Peyer's patch (tissue), 4 donors: ENCODE data around the gene FRMD8.

ENCODE experiments used
- POLR2A ChIP-seq, 2 donors: fragments of 450-650 bp; IDR thresholded peaks; one replicate each; pipeline ENCODE4 v1.5.1; 2017; ENCODE audit warnings: antibody characterized with exemption in 2 of 2, mild to moderate bottlenecking in 2 of 2, moderate library complexity in 2 of 2
- TF ChIP-seq, protein P1 (sequence below), 6 experiments: fragments of 450-650 bp in 4 of 6; fragments of 200-600 bp in 2 of 6; sonication (generic) in 1 of 6; IDR thresholded peaks; one replicate each; pipeline ENCODE4 v1.5.1; 2017 to 2019; ENCODE audit warnings: antibody characterized with exemption in 6 of 6, mild to moderate bottlenecking in 3 of 6, moderate library complexity in 1 of 6

DNA sequence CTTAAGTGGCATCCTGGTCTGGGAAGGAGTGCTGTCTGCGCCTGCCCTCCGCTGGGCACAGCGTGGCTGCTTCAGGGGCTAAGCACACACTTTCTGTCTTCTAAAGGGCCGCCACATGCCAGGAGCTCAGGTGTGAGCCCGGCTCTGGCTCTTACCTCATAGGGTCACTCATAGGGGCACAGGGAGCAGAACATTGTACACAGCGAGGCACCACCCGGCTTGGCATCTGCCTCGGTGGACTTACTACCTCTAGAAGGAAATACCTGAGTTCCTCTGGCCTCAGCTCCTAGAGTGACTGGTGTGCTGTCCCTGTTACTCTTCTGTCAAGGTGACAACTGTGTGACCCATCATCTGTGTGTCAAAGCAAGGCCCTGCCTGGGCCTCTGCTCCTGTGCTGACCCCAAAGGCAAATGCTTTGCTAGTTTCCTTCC, 49.6 kb downstream of the FRMD8 start:
- TF ChIP-seq, protein P1, sequence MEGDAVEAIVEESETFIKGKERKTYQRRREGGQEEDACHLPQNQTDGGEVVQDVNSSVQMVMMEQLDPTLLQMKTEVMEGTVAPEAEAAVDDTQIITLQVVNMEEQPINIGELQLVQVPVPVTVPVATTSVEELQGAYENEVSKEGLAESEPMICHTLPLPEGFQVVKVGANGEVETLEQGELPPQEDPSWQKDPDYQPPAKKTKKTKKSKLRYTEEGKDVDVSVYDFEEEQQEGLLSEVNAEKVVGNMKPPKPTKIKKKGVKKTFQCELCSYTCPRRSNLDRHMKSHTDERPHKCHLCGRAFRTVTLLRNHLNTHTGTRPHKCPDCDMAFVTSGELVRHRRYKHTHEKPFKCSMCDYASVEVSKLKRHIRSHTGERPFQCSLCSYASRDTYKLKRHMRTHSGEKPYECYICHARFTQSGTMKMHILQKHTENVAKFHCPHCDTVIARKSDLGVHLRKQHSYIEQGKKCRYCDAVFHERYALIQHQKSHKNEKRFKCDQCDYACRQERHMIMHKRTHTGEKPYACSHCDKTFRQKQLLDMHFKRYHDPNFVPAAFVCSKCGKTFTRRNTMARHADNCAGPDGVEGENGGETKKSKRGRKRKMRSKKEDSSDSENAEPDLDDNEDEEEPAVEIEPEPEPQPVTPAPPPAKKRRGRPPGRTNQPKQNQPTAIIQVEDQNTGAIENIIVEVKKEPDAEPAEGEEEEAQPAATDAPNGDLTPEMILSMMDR (IDR thresholded peaks at IDR 0.05), result no peak
- peak in 1 of 2 donors; percentile 5 for TF ChIP-seq POLR2A (IDR thresholded peaks at IDR 0.05)
